Loucy (cell line): ENCODE measurements around the gene ANKRD13A.
"Not testable (repeated sequence)": the region's sequence is repeated elsewhere in the genome, so short reads cannot be mapped to it uniquely, and the experiment has no call there.

Source experiments
- H2AFZ ChIP-seq: fragments of 200-600 bp; sonication (generic); 2 replicates; pipeline ENCODE4 v1.6.0; 2016; ENCODE audit warnings: antibody characterized with exemption, mild to moderate bottlenecking, low read length, moderate library complexity
- H3F3A ChIP-seq: fragments of 200-600 bp; 2 replicates; pipeline ENCODE4 v1.6.0; 2016; ENCODE audit warnings: antibody characterized with exemption, low read depth, mild to moderate bottlenecking
- H3K27me3 ChIP-seq: fragments of 200-600 bp; sonication (generic); 2 replicates; pipeline ENCODE4 v1.6.1; 2014; ENCODE audit warnings: low read length, mild to moderate bottlenecking; ENCODE audit not compliant: insufficient read depth, poor library complexity, severe bottlenecking
- H3K36me3 ChIP-seq: fragments of 200-600 bp; sonication (generic); 2 replicates; pipeline ENCODE4 v1.6.1; 2016; ENCODE audit warnings: low read length; ENCODE audit not compliant: insufficient read depth
- H3K4me1 ChIP-seq: fragments of 200-600 bp; sonication (generic); 2 replicates; pipeline ENCODE4 v1.5.1; 2014; ENCODE audit warnings: low read length, mild to moderate bottlenecking; ENCODE audit not compliant: insufficient read depth, poor library complexity, severe bottlenecking
- H3K4me2 ChIP-seq: fragments of 200-600 bp; sonication (generic); 2 replicates; pipeline ENCODE4 v1.6.0; 2014; ENCODE audit warnings: antibody characterized with exemption, low read length, low read depth, mild to moderate bottlenecking; ENCODE audit not compliant: poor library complexity, severe bottlenecking
- H3K4me3 ChIP-seq: fragments of 200-600 bp; sonication (generic); 2 replicates; pipeline ENCODE4 v1.5.1; 2014; ENCODE audit warnings: low read length, mild to moderate bottlenecking, mixed read lengths; ENCODE audit not compliant: poor library complexity, severe bottlenecking
- H3K79me2 ChIP-seq: fragments of 200-600 bp; sonication (generic); 2 replicates; pipeline ENCODE4 v1.6.1; 2014; ENCODE audit warnings: low read length; ENCODE audit not compliant: insufficient read depth
- H3K9ac ChIP-seq: fragments of 200-600 bp; sonication (generic); 2 replicates; pipeline ENCODE4 v1.6.0; 2014; ENCODE audit warnings: mild to moderate bottlenecking, low read depth, low read length, moderate library complexity; ENCODE audit not compliant: poor library complexity, severe bottlenecking
- H3K9me2 ChIP-seq: fragments of 200-600 bp; sonication (generic); replicated peaks from 2 replicates; pipeline ENCODE4 v1.6.1; 2016; ENCODE audit warnings: low read depth, low read length, mixed read lengths
- H3K9me3 ChIP-seq: fragments of 200-600 bp; sonication (generic); 2 replicates; pipeline ENCODE4 v1.6.1; 2014; ENCODE audit warnings: mild to moderate bottlenecking, antibody characterized with exemption, low read length, low read depth; ENCODE audit not compliant: insufficient read depth
- H4K20me1 ChIP-seq: fragments of 200-600 bp; sonication (generic); 2 replicates; pipeline ENCODE4 v1.6.0; 2014; ENCODE audit warnings: antibody characterized with exemption, low read length, mild to moderate bottlenecking; ENCODE audit not compliant: insufficient read depth, poor library complexity, severe bottlenecking
- CTCF ChIP-seq: fragments of 200-600 bp; sonication (generic); conservative IDR thresholded peaks from 2 replicates; pipeline ENCODE4 v1.5.1; 2014; ENCODE audit warnings: mild to moderate bottlenecking, antibody characterized with exemption, low read length
- EZH2phosphoT487 ChIP-seq: fragments of 200-600 bp; IDR thresholded peaks from 2 replicates; pipeline ENCODE4 v1.6.1; 2018; ENCODE audit warnings: antibody characterized with exemption, mild to moderate bottlenecking, moderate library complexity, borderline replicate concordance

Gene ANKRD13A

GRCh38 chr12:109983432-109984142 is 15.6 kb upstream of the ANKRD13A start:
- H3F3A ChIP-seq = no peaks in the 10 kb centered on the region
- no peaks in the 10 kb centered on the region for H3K9me2 ChIP-seq
- H3K27me3 ChIP-seq = no peaks in the 10 kb centered on the region
- H3K9ac ChIP-seq = no peak overlapping the region
- no peaks in the 10 kb centered on the region for H4K20me1 ChIP-seq
- no peak overlapping the region for H3K4me3 ChIP-seq
- peaks cover 6% of the 10 kb centered on the region; the same call in 1 of the 2 replicates for H3K79me2 ChIP-seq
- H3K36me3 ChIP-seq = peaks cover 79% of the 10 kb centered on the region
- H2AFZ ChIP-seq = no peak overlapping the region
- H3K9me3 ChIP-seq = 0 out of 2 replicates have a peak, but pooled peaks cover 3% of the 10 kb centered on the region
- H3K4me1 ChIP-seq = peaks cover 5% of the 10 kb centered on the region
- H3K4me2 ChIP-seq = no peak overlapping the region
- TF ChIP-seq CTCF = no peak
- TF ChIP-seq EZH2phosphoT487 = no peak

- peaks cover 12% of the 10 kb centered on the region for H3K4me1 ChIP-seq
- H3F3A ChIP-seq, H3K27me3 ChIP-seq, H4K20me1 ChIP-seq, H3K4me2 ChIP-seq, H3K9ac ChIP-seq, H3K4me3 ChIP-seq, H3K9me3 ChIP-seq, H3K9me2 ChIP-seq, H2AFZ ChIP-seq: not testable (repeated sequence)
- peaks cover 27% of the 10 kb centered on the region for H3K79me2 ChIP-seq
- H3K36me3 ChIP-seq = peaks cover 77% of the 10 kb centered on the region
Observed at GRCh38 chr12:109986236-109986635, 13.0 kb upstream of the ANKRD13A start.

- no peaks in the 10 kb centered on the region for H3F3A ChIP-seq
- H2AFZ ChIP-seq = no peak overlapping the region
- no peaks in the 10 kb centered on the region for H3K9me2 ChIP-seq
- H4K20me1 ChIP-seq = peaks cover 7% of the 10 kb centered on the region
- H3K36me3 ChIP-seq = peaks cover 64% of the 10 kb centered on the region
- TF ChIP-seq CTCF = no peak
- no peak for TF ChIP-seq EZH2phosphoT487
- H3K4me2 ChIP-seq = no peak overlapping the region
- H3K9ac ChIP-seq = no peak overlapping the region
- no peak overlapping the region for H3K4me3 ChIP-seq
- no peaks in the 10 kb centered on the region for H3K27me3 ChIP-seq
- H3K4me1 ChIP-seq = peaks cover 16% of the 10 kb centered on the region
- H3K9me3 ChIP-seq = no peaks in the 10 kb centered on the region
- peaks cover 41% of the 10 kb centered on the region for H3K79me2 ChIP-seq
Observed at GRCh38 chr12:109987615-109988014, 11.6 kb upstream of the ANKRD13A start.

GRCh38 chr12:109988274-109988673 is 11.0 kb upstream of the ANKRD13A start:
- Histone ChIP-seq H3K9ac (no peak overlapping the region), H4K20me1 (peaks cover 12% of the 10 kb centered on the region), H3K9me3 (no peaks in the 10 kb centered on the region), H3K36me3 (peaks cover 57% of the 10 kb centered on the region), H3K4me3 (no peak overlapping the region), H2AFZ (no peak overlapping the region), H3K27me3 (no peaks in the 10 kb centered on the region), H3K79me2 (peaks cover 48% of the 10 kb centered on the region), H3F3A (no peaks in the 10 kb centered on the region), H3K4me2 (no peak overlapping the region), H3K9me2 (no peaks in the 10 kb centered on the region), H3K4me1 (peaks cover 18% of the 10 kb centered on the region)
- TF ChIP-seq EZH2phosphoT487 = no peak
- no peak for TF ChIP-seq CTCF
